ENCODE measurements around the gene ATP5IF1. TPM values are rescaled to one million over a fixed set of nuclear protein-coding genes. Genes with fewer than 3 reads are reported as not detected.

The ATP5IF1 gene
- total and polyA plus RNA-seq, 2 of the 13 experiments (the other 11 are each of a cell fraction or from before 2014, with no cell fraction given), result 97.7 to 131 TPM

GRCh38 chr1:28232558-28233263 is 3.2 kb upstream of the ATP5IF1 start, which contains the start of gene DNAJC8 (continued):
- TF ChIP-seq, protein P1, sequence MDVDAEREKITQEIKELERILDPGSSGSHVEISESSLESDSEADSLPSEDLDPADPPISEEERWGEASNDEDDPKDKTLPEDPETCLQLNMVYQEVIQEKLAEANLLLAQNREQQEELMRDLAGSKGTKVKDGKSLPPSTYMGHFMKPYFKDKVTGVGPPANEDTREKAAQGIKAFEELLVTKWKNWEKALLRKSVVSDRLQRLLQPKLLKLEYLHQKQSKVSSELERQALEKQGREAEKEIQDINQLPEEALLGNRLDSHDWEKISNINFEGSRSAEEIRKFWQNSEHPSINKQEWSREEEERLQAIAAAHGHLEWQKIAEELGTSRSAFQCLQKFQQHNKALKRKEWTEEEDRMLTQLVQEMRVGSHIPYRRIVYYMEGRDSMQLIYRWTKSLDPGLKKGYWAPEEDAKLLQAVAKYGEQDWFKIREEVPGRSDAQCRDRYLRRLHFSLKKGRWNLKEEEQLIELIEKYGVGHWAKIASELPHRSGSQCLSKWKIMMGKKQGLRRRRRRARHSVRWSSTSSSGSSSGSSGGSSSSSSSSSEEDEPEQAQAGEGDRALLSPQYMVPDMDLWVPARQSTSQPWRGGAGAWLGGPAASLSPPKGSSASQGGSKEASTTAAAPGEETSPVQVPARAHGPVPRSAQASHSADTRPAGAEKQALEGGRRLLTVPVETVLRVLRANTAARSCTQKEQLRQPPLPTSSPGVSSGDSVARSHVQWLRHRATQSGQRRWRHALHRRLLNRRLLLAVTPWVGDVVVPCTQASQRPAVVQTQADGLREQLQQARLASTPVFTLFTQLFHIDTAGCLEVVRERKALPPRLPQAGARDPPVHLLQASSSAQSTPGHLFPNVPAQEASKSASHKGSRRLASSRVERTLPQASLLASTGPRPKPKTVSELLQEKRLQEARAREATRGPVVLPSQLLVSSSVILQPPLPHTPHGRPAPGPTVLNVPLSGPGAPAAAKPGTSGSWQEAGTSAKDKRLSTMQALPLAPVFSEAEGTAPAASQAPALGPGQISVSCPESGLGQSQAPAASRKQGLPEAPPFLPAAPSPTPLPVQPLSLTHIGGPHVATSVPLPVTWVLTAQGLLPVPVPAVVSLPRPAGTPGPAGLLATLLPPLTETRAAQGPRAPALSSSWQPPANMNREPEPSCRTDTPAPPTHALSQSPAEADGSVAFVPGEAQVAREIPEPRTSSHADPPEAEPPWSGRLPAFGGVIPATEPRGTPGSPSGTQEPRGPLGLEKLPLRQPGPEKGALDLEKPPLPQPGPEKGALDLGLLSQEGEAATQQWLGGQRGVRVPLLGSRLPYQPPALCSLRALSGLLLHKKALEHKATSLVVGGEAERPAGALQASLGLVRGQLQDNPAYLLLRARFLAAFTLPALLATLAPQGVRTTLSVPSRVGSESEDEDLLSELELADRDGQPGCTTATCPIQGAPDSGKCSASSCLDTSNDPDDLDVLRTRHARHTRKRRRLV (CRISPR knock-in tag; IDR thresholded peaks at IDR 0.05), result no peak
- TF ChIP-seq ZNF589 (CRISPR knock-in tag; conservative IDR thresholded peaks at IDR 0.05) (no peak), CEBPG (CRISPR knock-in tag; IDR thresholded peaks at IDR 0.05) (no peak), ZNF343 (CRISPR knock-in tag; IDR thresholded peaks at IDR 0.05) (no peak), LCORL (IDR thresholded peaks at IDR 0.05) (no peak), LCORL (CRISPR knock-in tag; IDR thresholded peaks at IDR 0.05) (no peak), MAZ (IDR thresholded peaks at IDR 0.05; ENCODE audit: borderline replicate concordance, low read depth, low read length) (peak; percentile 48; the same call in 1 of the 2 replicates), MAZ (CRISPR knock-in tag; IDR thresholded peaks at IDR 0.05; ENCODE audit: low read depth) (0 out of 2 replicates have a peak, but pooled peaks have one; percentile 29), RBFOX2 (IDR thresholded peaks at IDR 0.05; ENCODE audit: low read depth, low read length) (peak; percentile 71), ATAD3A (CRISPR knock-in tag; IDR thresholded peaks at IDR 0.05) (no peak), ZNF101 (CRISPR knock-in tag; IDR thresholded peaks at IDR 0.05; ENCODE audit: borderline replicate concordance, low read depth) (0 out of 2 replicates have a peak, but pooled peaks have one; percentile 50), ELF1 (CRISPR knock-in tag; IDR thresholded peaks at IDR 0.05) (no peak), ZNF3 (CRISPR knock-in tag; IDR thresholded peaks at IDR 0.05) (0 out of 2 replicates have a peak, but pooled peaks have one; percentile 15), FOXP1 (IDR thresholded peaks at IDR 0.05) (no peak), FOXP1 (CRISPR knock-in tag; IDR thresholded peaks at IDR 0.05) (no peak), ZNF576 (CRISPR knock-in tag; IDR thresholded peaks at IDR 0.05) (no peak), ZNF672 (CRISPR knock-in tag; IDR thresholded peaks at IDR 0.05) (no peak), SIX1 (CRISPR knock-in tag; IDR thresholded peaks at IDR 0.05; ENCODE audit: borderline replicate concordance) (no peak)
- TF ChIP-seq, protein P2, sequence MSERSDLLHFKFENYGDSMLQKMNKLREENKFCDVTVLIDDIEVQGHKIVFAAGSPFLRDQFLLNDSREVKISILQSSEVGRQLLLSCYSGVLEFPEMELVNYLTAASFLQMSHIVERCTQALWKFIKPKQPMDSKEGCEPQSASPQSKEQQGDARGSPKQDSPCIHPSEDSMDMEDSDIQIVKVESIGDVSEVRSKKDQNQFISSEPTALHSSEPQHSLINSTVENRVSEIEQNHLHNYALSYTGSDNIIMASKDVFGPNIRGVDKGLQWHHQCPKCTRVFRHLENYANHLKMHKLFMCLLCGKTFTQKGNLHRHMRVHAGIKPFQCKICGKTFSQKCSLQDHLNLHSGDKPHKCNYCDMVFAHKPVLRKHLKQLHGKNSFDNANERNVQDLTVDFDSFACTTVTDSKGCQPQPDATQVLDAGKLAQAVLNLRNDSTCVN (CRISPR knock-in tag; IDR thresholded peaks at IDR 0.05; ENCODE audit: borderline replicate concordance), result peak; percentile 60; the same call in 1 of the 2 replicates
- TF ChIP-seq, protein P3, sequence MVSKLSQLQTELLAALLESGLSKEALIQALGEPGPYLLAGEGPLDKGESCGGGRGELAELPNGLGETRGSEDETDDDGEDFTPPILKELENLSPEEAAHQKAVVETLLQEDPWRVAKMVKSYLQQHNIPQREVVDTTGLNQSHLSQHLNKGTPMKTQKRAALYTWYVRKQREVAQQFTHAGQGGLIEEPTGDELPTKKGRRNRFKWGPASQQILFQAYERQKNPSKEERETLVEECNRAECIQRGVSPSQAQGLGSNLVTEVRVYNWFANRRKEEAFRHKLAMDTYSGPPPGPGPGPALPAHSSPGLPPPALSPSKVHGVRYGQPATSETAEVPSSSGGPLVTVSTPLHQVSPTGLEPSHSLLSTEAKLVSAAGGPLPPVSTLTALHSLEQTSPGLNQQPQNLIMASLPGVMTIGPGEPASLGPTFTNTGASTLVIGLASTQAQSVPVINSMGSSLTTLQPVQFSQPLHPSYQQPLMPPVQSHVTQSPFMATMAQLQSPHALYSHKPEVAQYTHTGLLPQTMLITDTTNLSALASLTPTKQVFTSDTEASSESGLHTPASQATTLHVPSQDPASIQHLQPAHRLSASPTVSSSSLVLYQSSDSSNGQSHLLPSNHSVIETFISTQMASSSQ (IDR thresholded peaks at IDR 0.05; ENCODE audit: low read depth), result no peak
- TF ChIP-seq, protein P3 (CRISPR knock-in tag; IDR thresholded peaks at IDR 0.05; ENCODE audit: borderline replicate concordance), result no peak

Measured in HepG2 (cell line).